SK-N-SH treated with all-trans-retinoic acid at 6 μM for 48 hours (cell line): ENCODE data around the gene MRPL12.

ENCODE experiments used
- ATAC-seq: fragments of 200-7000 bp; cut with Tn5 transposase; 3 replicates; pipeline ENCODE4 v1.9.1; 2020; ENCODE audit warnings: mild to moderate bottlenecking, moderate library complexity
- ARNTL ChIP-seq: fragments of 450-650 bp; formaldehyde crosslinking; IDR thresholded peaks from 2 replicates; pipeline ENCODE4 v1.5.0; 2020; ENCODE audit warnings: low read depth, mild to moderate bottlenecking, moderate library complexity, borderline replicate concordance
- BACH2 ChIP-seq: fragments of 250-450 bp; sonication (Bioruptor Pico); IDR thresholded peaks from 2 replicates; pipeline ENCODE4 v1.9.0; 2021; ENCODE audit warnings: mild to moderate bottlenecking, borderline replicate concordance
- CSDC2 ChIP-seq: fragments of 250-450 bp; sonication (Bioruptor Pico); IDR thresholded peaks from 2 replicates; pipeline ENCODE4 v1.5.0; 2020; ENCODE audit warnings: mild to moderate bottlenecking, moderate library complexity
- CSRNP3 ChIP-seq: fragments of 250-450 bp; sonication (Bioruptor Pico); IDR thresholded peaks from 2 replicates; pipeline ENCODE4 v1.5.1; 2021; ENCODE audit warnings: mild to moderate bottlenecking, moderate library complexity
- GLIS3 ChIP-seq: fragments of 250-450 bp; sonication (Bioruptor Pico); IDR thresholded peaks from 2 replicates; pipeline ENCODE4 v1.5.0; 2020; ENCODE audit warnings: mild to moderate bottlenecking, moderate library complexity
- ISL1 ChIP-seq: fragments of 250-450 bp; sonication (Bioruptor Pico); IDR thresholded peaks from 2 replicates; pipeline ENCODE4 v2.1.2; 2022; ENCODE audit warnings: mild to moderate bottlenecking, moderate library complexity
- OSR1 ChIP-seq: fragments of 250-450 bp; sonication (Bioruptor Pico); IDR thresholded peaks from 2 replicates; pipeline ENCODE4 v1.8.0; 2022; ENCODE audit warnings: moderate library complexity, mild to moderate bottlenecking, inconsistent platforms
- POU6F1 ChIP-seq: fragments of 250-450 bp; sonication (Bioruptor Pico); IDR thresholded peaks from 2 replicates; pipeline ENCODE4 v1.8.0; 2021; ENCODE audit warnings: low read depth, mild to moderate bottlenecking, moderate library complexity, borderline replicate concordance
- RARB ChIP-seq: fragments of 250-450 bp; sonication (Bioruptor Pico); IDR thresholded peaks from 2 replicates; pipeline ENCODE4 v1.8.0; 2021; ENCODE audit warnings: mild to moderate bottlenecking, moderate library complexity
- SNAI2 ChIP-seq: fragments of 250-450 bp; sonication (Bioruptor Pico); IDR thresholded peaks from 2 replicates; pipeline ENCODE4 v1.5.0; 2020; ENCODE audit warnings: mild to moderate bottlenecking, moderate library complexity
- TCF4 ChIP-seq: fragments of 250-450 bp; sonication (Bioruptor Pico); IDR thresholded peaks from 2 replicates; pipeline ENCODE4 v1.8.0; 2021; ENCODE audit warnings: mild to moderate bottlenecking, moderate library complexity, borderline replicate concordance
- TOX ChIP-seq: fragments of 250-450 bp; sonication (Bioruptor Pico); IDR thresholded peaks from 2 replicates; pipeline ENCODE4 v1.8.0; 2021; ENCODE audit warnings: mild to moderate bottlenecking, moderate library complexity, borderline replicate concordance
- TSHZ2 ChIP-seq: fragments of 250-450 bp; sonication (Bioruptor Pico); IDR thresholded peaks from 2 replicates; pipeline ENCODE4 v1.5.0; 2020; ENCODE audit warnings: mild to moderate bottlenecking, moderate library complexity
- ZC3H10 ChIP-seq: fragments of 250-450 bp; sonication (Bioruptor Pico); IDR thresholded peaks from 2 replicates; pipeline ENCODE4 v1.5.1; 2021; ENCODE audit warnings: mild to moderate bottlenecking, moderate library complexity
- ZFP3 ChIP-seq: fragments of 250-450 bp; sonication (Bioruptor Pico); IDR thresholded peaks from 2 replicates; pipeline ENCODE4 v1.5.0; 2020; ENCODE audit warnings: mild to moderate bottlenecking, moderate library complexity
- ZFP30 ChIP-seq: fragments of 450-650 bp; formaldehyde crosslinking; IDR thresholded peaks from 2 replicates; pipeline ENCODE4 v1.5.0; 2022; ENCODE audit warnings: mild to moderate bottlenecking, moderate library complexity
- ZNF565 ChIP-seq: fragments of 450-650 bp; formaldehyde crosslinking; conservative IDR thresholded peaks from 2 replicates; pipeline ENCODE4 v1.5.0; 2020; ENCODE audit warnings: low read depth, mild to moderate bottlenecking, moderate library complexity
- ZNF70 ChIP-seq: fragments of 450-650 bp; formaldehyde crosslinking; IDR thresholded peaks from 2 replicates; pipeline ENCODE4 v1.5.0; 2020; ENCODE audit warnings: mild to moderate bottlenecking, moderate library complexity
- ZNF8 ChIP-seq: fragments of 450-650 bp; formaldehyde crosslinking; IDR thresholded peaks from 2 replicates; pipeline ENCODE4 v1.5.0; 2020; ENCODE audit warnings: mild to moderate bottlenecking, moderate library complexity
- TF ChIP-seq, protein P1 (sequence below): fragments of 250-450 bp; sonication (Bioruptor Pico); IDR thresholded peaks from 2 replicates; pipeline ENCODE4 v1.8.0; 2020; ENCODE audit warnings: mild to moderate bottlenecking, moderate library complexity, borderline replicate concordance
- TF ChIP-seq, protein P2 (sequence below): fragments of 250-450 bp; sonication (Bioruptor Pico); IDR thresholded peaks from 2 replicates; pipeline ENCODE4 v1.5.1; 2020; ENCODE audit warnings: low read depth, mild to moderate bottlenecking, moderate library complexity

MRPL12 gene

GRCh38 chr17:81691196-81691595 lies 12.0 kb upstream of the MRPL12 start:
- no peak for ATAC-seq
- no peak for TF ChIP-seq TOX (CRISPR knock-in tag)
- TF ChIP-seq, protein P1, sequence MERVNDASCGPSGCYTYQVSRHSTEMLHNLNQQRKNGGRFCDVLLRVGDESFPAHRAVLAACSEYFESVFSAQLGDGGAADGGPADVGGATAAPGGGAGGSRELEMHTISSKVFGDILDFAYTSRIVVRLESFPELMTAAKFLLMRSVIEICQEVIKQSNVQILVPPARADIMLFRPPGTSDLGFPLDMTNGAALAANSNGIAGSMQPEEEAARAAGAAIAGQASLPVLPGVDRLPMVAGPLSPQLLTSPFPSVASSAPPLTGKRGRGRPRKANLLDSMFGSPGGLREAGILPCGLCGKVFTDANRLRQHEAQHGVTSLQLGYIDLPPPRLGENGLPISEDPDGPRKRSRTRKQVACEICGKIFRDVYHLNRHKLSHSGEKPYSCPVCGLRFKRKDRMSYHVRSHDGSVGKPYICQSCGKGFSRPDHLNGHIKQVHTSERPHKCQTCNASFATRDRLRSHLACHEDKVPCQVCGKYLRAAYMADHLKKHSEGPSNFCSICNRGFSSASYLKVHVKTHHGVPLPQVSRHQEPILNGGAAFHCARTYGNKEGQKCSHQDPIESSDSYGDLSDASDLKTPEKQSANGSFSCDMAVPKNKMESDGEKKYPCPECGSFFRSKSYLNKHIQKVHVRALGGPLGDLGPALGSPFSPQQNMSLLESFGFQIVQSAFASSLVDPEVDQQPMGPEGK (CRISPR knock-in tag), result no peak
- TF ChIP-seq POU6F1, result no peak
- TF ChIP-seq ZNF70, result no peak

- TF ChIP-seq TCF4 (no peak), ARNTL (no peak)
Measured at GRCh38 chr17:81691608-81692007, 11.6 kb upstream of the MRPL12 start.

GRCh38 chr17:81693509-81694210 lies 9.5 kb upstream of the MRPL12 start:
- no peak for TF ChIP-seq ZC3H10 (CRISPR knock-in tag)
- TF ChIP-seq, protein P1 (CRISPR knock-in tag), result no peak
- no peak for TF ChIP-seq GLIS3 (CRISPR knock-in tag)
- TF ChIP-seq ZNF565 (CRISPR knock-in tag), result no peak
- no peak for TF ChIP-seq SNAI2 (CRISPR knock-in tag)
- no peak for TF ChIP-seq ZFP30 (CRISPR knock-in tag)
- TF ChIP-seq, protein P2, sequence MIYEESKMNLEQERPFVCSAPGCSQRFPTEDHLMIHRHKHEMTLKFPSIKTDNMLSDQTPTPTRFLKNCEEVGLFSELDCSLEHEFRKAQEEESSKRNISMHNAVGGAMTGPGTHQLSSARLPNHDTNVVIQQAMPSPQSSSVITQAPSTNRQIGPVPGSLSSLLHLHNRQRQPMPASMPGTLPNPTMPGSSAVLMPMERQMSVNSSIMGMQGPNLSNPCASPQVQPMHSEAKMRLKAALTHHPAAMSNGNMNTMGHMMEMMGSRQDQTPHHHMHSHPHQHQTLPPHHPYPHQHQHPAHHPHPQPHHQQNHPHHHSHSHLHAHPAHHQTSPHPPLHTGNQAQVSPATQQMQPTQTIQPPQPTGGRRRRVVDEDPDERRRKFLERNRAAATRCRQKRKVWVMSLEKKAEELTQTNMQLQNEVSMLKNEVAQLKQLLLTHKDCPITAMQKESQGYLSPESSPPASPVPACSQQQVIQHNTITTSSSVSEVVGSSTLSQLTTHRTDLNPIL (CRISPR knock-in tag), result no peak
- no peak for TF ChIP-seq ISL1 (CRISPR knock-in tag)
- TF ChIP-seq, all 23 proteins: peak for 0
- peak; percentile 3; the same call in 1 of the 3 replicates for ATAC-seq

More at GRCh38 chr17:81691608-81692007, 11.6 kb upstream of the MRPL12 start:
- ATAC-seq, result no peak

DNA sequence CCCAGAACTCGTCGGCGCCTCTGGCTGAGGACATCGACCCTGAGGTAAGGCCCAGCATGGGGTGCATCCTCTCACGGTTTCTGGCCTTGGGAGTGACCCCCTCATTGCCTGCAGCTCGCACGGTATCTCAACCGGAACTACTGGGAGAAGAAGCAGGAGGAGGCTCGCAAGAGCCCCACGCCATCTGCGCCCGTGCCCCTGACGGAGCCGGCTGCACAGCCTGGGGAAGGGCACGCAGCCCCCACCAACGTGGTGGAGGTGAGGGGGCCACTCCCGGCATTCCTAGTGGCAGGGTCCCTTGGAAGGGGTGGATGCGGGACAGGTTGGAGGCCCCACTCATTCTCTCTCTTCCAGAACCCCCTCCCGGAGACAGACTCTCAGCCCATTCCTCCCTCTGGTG lies 8.4 kb upstream of the MRPL12 start:
- TF ChIP-seq ZC3H10 (CRISPR knock-in tag) (no peak), GLIS3 (CRISPR knock-in tag) (no peak), OSR1 (no peak), TOX (CRISPR knock-in tag) (no peak), CSRNP3 (CRISPR knock-in tag) (no peak)
- TF ChIP-seq, all 23 proteins: peak for 0
- ATAC-seq, result no peak

DNA sequence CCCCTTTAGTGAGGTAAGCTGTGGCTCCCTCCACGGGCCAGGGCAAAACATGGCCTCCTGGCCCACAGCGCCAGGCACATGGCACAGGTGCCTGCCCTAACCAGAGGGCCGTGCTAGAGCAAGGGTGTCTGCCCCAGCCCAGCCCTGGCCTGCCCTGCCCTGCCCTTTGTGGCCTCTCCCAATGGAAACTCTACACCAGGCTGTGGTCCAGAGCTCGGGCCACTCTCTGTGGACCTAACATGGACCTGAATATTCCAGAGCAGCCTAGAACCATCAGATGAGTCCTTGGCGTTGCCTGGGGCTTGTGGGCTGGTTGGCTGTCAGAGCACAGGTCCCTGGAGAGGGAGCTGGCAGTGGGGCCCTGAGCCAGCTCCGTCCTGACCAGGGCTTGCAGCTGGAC lies 8.0 kb upstream of the MRPL12 start:
- no peak; the same call in 2 of the 3 replicates for ATAC-seq
- TF ChIP-seq GLIS3 (CRISPR knock-in tag) (no peak), ZNF8 (CRISPR knock-in tag) (no peak), CSDC2 (CRISPR knock-in tag) (no peak), ZFP30 (CRISPR knock-in tag) (no peak), ZNF70 (no peak), RARB (CRISPR knock-in tag) (no peak), ZNF565 (CRISPR knock-in tag) (no peak), POU6F1 (no peak), TSHZ2 (CRISPR knock-in tag) (no peak), SNAI2 (CRISPR knock-in tag) (no peak), TCF4 (no peak), BACH2 (no peak), ARNTL (no peak), ZFP3 (CRISPR knock-in tag) (no peak), ZC3H10 (CRISPR knock-in tag) (no peak)
